PC-9 (cell line): ENCODE measurements around the gene WASL. TPM values are rescaled to one million over a fixed set of nuclear protein-coding genes. Genes with fewer than 3 reads are reported as not detected.
A peak's percentile ranks its signal among the peaks of the same experiment; 100 is the strongest.

Experiments used
- BruUV-seq: library from RNA; stranded (reverse); fragments of 400-500 nt; replicated peaks from 2 replicates; lab custom pipeline; 2021; lab: Mats Ljungman, UMichigan
- CTCF ChIA-PET: fragments of 300-600 bp; sonication (Branson Sonifier 250); formaldehyde crosslinking; loops from one replicate; lab custom pipeline; 2022; ENCODE audit warnings: antibody characterized with exemption; lab: Charles Lee
- POLR2A ChIA-PET: fragments of 300-600 bp; sonication (Branson Sonifier 250); formaldehyde crosslinking; loops from one replicate; lab custom pipeline; 2022; ENCODE audit warnings: antibody characterized with exemption; ENCODE audit not compliant: unreplicated experiment; lab: Charles Lee
- DNase-seq, 2 experiments: peaks; one replicate each; pipeline versions ENCODE4 v3.0.0 to v3.0.0-alpha.2; 2015 to 2022; ENCODE audit warnings: mixed read lengths in 1 of 2
- H2AFZ ChIP-seq: fragments of 200-600 bp; sonication (generic); 2 replicates; pipeline ENCODE4 v1.8.1; 2017; ENCODE audit warnings: antibody characterized with exemption
- H3F3A ChIP-seq: fragments of 200-600 bp; sonication (generic); 2 replicates; pipeline ENCODE4 v1.8.1; 2017; ENCODE audit warnings: antibody characterized with exemption, mild to moderate bottlenecking, low read depth; ENCODE audit not compliant: insufficient read depth
- H3K27ac ChIP-seq: fragments of 200-600 bp; sonication (generic); 2 replicates; pipeline ENCODE4 v1.6.1; 2016; ENCODE audit warnings: mixed run types
- H3K27me3 ChIP-seq: fragments of 200-600 bp; sonication (generic); 2 replicates; pipeline ENCODE4 v1.6.1; 2016; ENCODE audit warnings: low read depth, mixed run types; ENCODE audit not compliant: insufficient read depth
- H3K36me3 ChIP-seq: fragments of 200-600 bp; sonication (generic); 2 replicates; pipeline ENCODE4 v1.6.1; 2016; ENCODE audit warnings: low read depth, mixed run types
- H3K4me1 ChIP-seq: fragments of 200-600 bp; sonication (generic); replicated peaks from 2 replicates; pipeline ENCODE4 v1.6.1; 2016; ENCODE audit warnings: mixed run types; ENCODE audit not compliant: insufficient read depth
- H3K4me2 ChIP-seq: fragments of 200-600 bp; sonication (generic); 2 replicates; pipeline ENCODE4 v1.6.1; 2017; ENCODE audit warnings: mixed run types
- H3K4me3 ChIP-seq: fragments of 200-600 bp; sonication (generic); 2 replicates; pipeline ENCODE4 v1.6.1; 2016; ENCODE audit warnings: mixed run types
- H3K79me2 ChIP-seq: fragments of 200-600 bp; sonication (generic); 2 replicates; pipeline ENCODE4 v1.6.1; 2017; ENCODE audit warnings: low read depth, mixed run types
- H3K9me2 ChIP-seq: fragments of 200-600 bp; sonication (generic); 2 replicates; pipeline ENCODE4 v1.8.1; 2017; ENCODE audit warnings: mild to moderate bottlenecking; ENCODE audit not compliant: insufficient read depth
- H3K9me3 ChIP-seq: fragments of 200-600 bp; sonication (generic); 2 replicates; pipeline ENCODE4 v1.8.1; 2016; ENCODE audit warnings: low read depth; ENCODE audit not compliant: insufficient read depth
- H4K20me1 ChIP-seq: fragments of 200-600 bp; sonication (generic); 2 replicates; pipeline ENCODE4 v1.8.1; 2017; ENCODE audit not compliant: insufficient read depth
- CTCF ChIP-seq: fragments of 200-600 bp; sonication (generic); conservative IDR thresholded peaks from 2 replicates; pipeline ENCODE4 v1.6.1; 2017; ENCODE audit warnings: mixed run types, antibody characterized with exemption, mild to moderate bottlenecking, moderate library complexity
- EZH2 ChIP-seq: fragments of 200-600 bp; sonication (generic); IDR thresholded peaks from 2 replicates; pipeline ENCODE4 v1.8.0; 2017; ENCODE audit warnings: antibody characterized with exemption, low read depth
- intact Hi-C: fragments of 100-400 bp; cut with micrococcal nuclease; formaldehyde crosslinking; loops from one replicate; pipeline ENCODE4 v1.10.0; 2022; ENCODE audit not compliant: unreplicated experiment
- total RNA-seq: library from RNA; stranded (reverse); gene quantifications from 2 replicates; pipeline ENCODE4 v1.2.3, GENCODE V29; 2021

WASL gene
- total RNA-seq, 1 experiment from 2014 or later = 40.3 TPM

GRCh38 chr7:123754271-123754871 lies 5.6 kb upstream of the WASL start:
- H3K9me3 ChIP-seq = no peaks in the 10 kb centered on the region
- intact Hi-C loops = no loop called here
- no peak for TF ChIP-seq CTCF
- TF ChIP-seq EZH2 = no peak
- H4K20me1 ChIP-seq = no peaks in the 10 kb centered on the region
- no peak for DNase-seq
- peaks cover 4% of the 10 kb centered on the region for H3K9me2 ChIP-seq
- no peak overlapping the region for H3K27ac ChIP-seq
- H3K4me3 ChIP-seq = no peak overlapping the region
- H3K4me1 ChIP-seq = peaks cover 25% of the 10 kb centered on the region
- CTCF ChIA-PET = no interaction called here
- BruUV-seq = no TSS peak
- no peak overlapping the region for H2AFZ ChIP-seq
- peaks cover 11% of the 10 kb centered on the region for H3K79me2 ChIP-seq
- POLR2A ChIA-PET = no interaction called here
- H3K27me3 ChIP-seq = no peaks in the 10 kb centered on the region
- peaks cover 16% of the 10 kb centered on the region; the same call in 1 of the 2 replicates for H3F3A ChIP-seq
- H3K4me2 ChIP-seq = 0 out of 2 replicates have a peak overlapping the region, but pooled peaks have one; percentile 16
- H3K36me3 ChIP-seq = no peaks in the 10 kb centered on the region

GRCh38 chr7:123752534-123752933 lies 3.7 kb upstream of the WASL start:
- DNase-seq = no peak
- ChIA-PET POLR2A (interaction anchor here (0.6 kb wide), 1 partner anchor 40 kb away, joined by 4 read pairs; no protein-coding TSS in a partner anchor), CTCF (no interaction called here)
- H2AFZ ChIP-seq = no peak overlapping the region
- no peak overlapping the region for H3K27ac ChIP-seq
- no peaks in the 10 kb centered on the region for H3K36me3 ChIP-seq
- no peak for TF ChIP-seq EZH2
- TF ChIP-seq CTCF = no peak
- intact Hi-C loops = no loop called here
- H4K20me1 ChIP-seq = no peaks in the 10 kb centered on the region
- peaks cover 4% of the 10 kb centered on the region for H3K9me2 ChIP-seq
- BruUV-seq = no TSS peak
- H3K4me2 ChIP-seq = no peak overlapping the region
- peaks cover 25% of the 10 kb centered on the region for H3K4me1 ChIP-seq
- H3K79me2 ChIP-seq = peaks cover 22% of the 10 kb centered on the region
- H3K27me3 ChIP-seq = no peaks in the 10 kb centered on the region
- peaks cover 22% of the 10 kb centered on the region; the same call in 1 of the 2 replicates for H3F3A ChIP-seq
- no peaks in the 10 kb centered on the region for H3K9me3 ChIP-seq
- H3K4me3 ChIP-seq = no peak overlapping the region

GRCh38 chr7:123751821-123752220 lies 3.0 kb upstream of the WASL start:
- ChIA-PET CTCF (no interaction called here), POLR2A (interaction anchor here (0.6 kb wide), 1 partner anchor 39 kb away, joined by 4 read pairs; no protein-coding TSS in a partner anchor)
- H3K9me2 ChIP-seq = peaks cover 4% of the 10 kb centered on the region; the same call in 1 of the 2 replicates
- H3K4me3 ChIP-seq = no peak overlapping the region
- no TSS peak for BruUV-seq
- peaks cover 6% of the 10 kb centered on the region for H4K20me1 ChIP-seq
- H2AFZ ChIP-seq = no peak overlapping the region
- H3K9me3 ChIP-seq = no peaks in the 10 kb centered on the region
- H3K27ac ChIP-seq = no peak overlapping the region
- peaks cover 29% of the 10 kb centered on the region for H3F3A ChIP-seq
- no peaks in the 10 kb centered on the region for H3K27me3 ChIP-seq
- no peak overlapping the region for H3K4me2 ChIP-seq
- TF ChIP-seq CTCF = no peak
- no peak for TF ChIP-seq EZH2
- peaks cover 27% of the 10 kb centered on the region for H3K4me1 ChIP-seq
- H3K36me3 ChIP-seq = no peaks in the 10 kb centered on the region
- no peak for DNase-seq
- intact Hi-C loops = no loop called here
- peaks cover 29% of the 10 kb centered on the region for H3K79me2 ChIP-seq
